K562 (cell line): ENCODE results near the gene GPR85. TPM values are rescaled to one million over a fixed set of nuclear protein-coding genes. Genes with fewer than 3 reads are reported as not detected.

Source experiments
- ATF1 ChIP-seq, 2 experiments: fragments of 450-650 bp in 1 of 2; IDR thresholded peaks; 2 replicates each; pipeline ENCODE4 v1.6.1; 2016; ENCODE audit warnings: missing compliant biosample characterization in 1 of 2, missing genetic modification characterization in 1 of 2
- CREBBP ChIP-seq: IDR thresholded peaks from one replicate; pipeline ENCODE4 v1.6.1; 2012; ENCODE audit warnings: low read depth, mild to moderate bottlenecking, control low read depth, inconsistent platforms, low read length
- HNRNPUL1 ChIP-seq: fragments of 200-400 bp; formaldehyde crosslinking; IDR thresholded peaks from 2 replicates; pipeline ENCODE4 v1.6.1; 2017; ENCODE audit warnings: low read length
- JUN ChIP-seq, 2 experiments: sonication (generic) in 1 of 2; formaldehyde crosslinking in 1 of 2; IDR thresholded peaks; 2 replicates each; pipeline versions ENCODE4 v1.6.1 to v1.8.0; 2012 to 2022; ENCODE audit warnings: borderline replicate concordance in 2 of 2, mild to moderate bottlenecking in 2 of 2, improper control_type of control experiment in 1 of 2, low read depth in 1 of 2, low read length in 1 of 2, missing genetic modification reagents in 1 of 2
- NBN ChIP-seq: fragments of 450-650 bp; IDR thresholded peaks from 2 replicates; pipeline ENCODE4 v1.6.1; 2016; ENCODE audit warnings: low read depth, mild to moderate bottlenecking
- NFE2 ChIP-seq: IDR thresholded peaks from 2 replicates; pipeline ENCODE4 v1.6.1; 2014; ENCODE audit warnings: antibody characterized with exemption, low read depth
- RBM14 ChIP-seq: fragments of 200-400 bp; formaldehyde crosslinking; IDR thresholded peaks from 2 replicates; pipeline ENCODE4 v1.6.1; 2018; ENCODE audit warnings: low read depth, mild to moderate bottlenecking, low read length, moderate library complexity, borderline replicate concordance; ENCODE audit not compliant: insufficient read depth
- YY1 ChIP-seq, 3 experiments: IDR thresholded peaks; 2 replicates each; pipeline ENCODE4 v1.6.1; 2011; ENCODE audit warnings: low read length in 2 of 3, mild to moderate bottlenecking in 2 of 3, moderate library complexity in 2 of 3, borderline replicate concordance in 1 of 3, control low read depth in 1 of 3, low read depth in 1 of 3; ENCODE audit not compliant: insufficient read depth in 3 of 3, insufficient replicate concordance in 2 of 3, control insufficient read depth in 1 of 3, insufficient read length in 1 of 3; ENCODE audit errors: extremely low read depth in 1 of 3
- ZFP30 ChIP-seq: fragments of 250-450 bp; sonication (Bioruptor Pico); IDR thresholded peaks from 2 replicates; pipeline ENCODE4 v1.8.0; 2022; ENCODE audit warnings: moderate library complexity, mild to moderate bottlenecking, inconsistent platforms, borderline replicate concordance
- ZNF12 ChIP-seq: sonication (generic); formaldehyde crosslinking; IDR thresholded peaks from 2 replicates; pipeline ENCODE4 v1.4.0; 2020; ENCODE audit warnings: mild to moderate bottlenecking, missing genetic modification reagents
- ZNF239 ChIP-seq: fragments of 250-450 bp; sonication (Bioruptor Pico); IDR thresholded peaks from 2 replicates; pipeline ENCODE4 v1.4.0; 2020; ENCODE audit warnings: mild to moderate bottlenecking
- ZNF699 ChIP-seq: fragments of 250-450 bp; sonication (Bioruptor Pico); IDR thresholded peaks from 2 replicates; pipeline ENCODE4 v1.8.0; 2021; ENCODE audit warnings: mild to moderate bottlenecking, moderate library complexity; ENCODE audit not compliant: insufficient replicate concordance
- polyA plus RNA-seq, 8 experiments: library from polyadenylated mRNA; depleted of rRNA in 4 of 8; stranded (reverse) in 5 of 8; unstranded in 3 of 8; fragments of >200 nt; fragmentation: Nextera tagmentation in 2 of 8; fragmentation: Illumina TruSeq in 1 of 8; extraction: Ambion mirVana in 2 of 8; extraction: Trizol in 1 of 8; gene quantifications; 2 replicates each; pipeline versions ENCODE4 v1.2.1 to v1.2.3, GENCODE V29; 2011 to 2014; ENCODE audit warnings: inconsistent platforms in 1 of 8, missing spikeins in 1 of 8
- total RNA-seq, 7 experiments: library from RNA; depleted of rRNA in 6 of 7; stranded (reverse); fragments of >200 nt in 6 of 7; fragmentation: Illumina TruSeq in 2 of 7; extraction: Trizol in 2 of 7; gene quantifications; 2 replicates each; pipeline versions ENCODE4 v1.2.1 to v1.2.3, GENCODE V29; 2011 to 2021; ENCODE audit warnings: low replicate concordance in 1 of 7
- TF ChIP-seq, protein P1 (sequence below): fragments of 250-450 bp; sonication (Bioruptor Pico); IDR thresholded peaks from 2 replicates; pipeline ENCODE4 v1.8.0; 2022; ENCODE audit warnings: moderate library complexity, mild to moderate bottlenecking, inconsistent platforms
- TF ChIP-seq, protein P2 (sequence below), 2 experiments: fragments of 150-350 bp in 1 of 2; IDR thresholded peaks; 2 replicates each; pipeline ENCODE4 v1.6.1; 2012 to 2016; ENCODE audit warnings: low read depth in 2 of 2, low read length in 2 of 2, mild to moderate bottlenecking in 1 of 2, moderate library complexity in 1 of 2
- TF ChIP-seq, protein P3 (sequence below), 2 experiments: fragments of 450-650 bp; IDR thresholded peaks; 2 replicates each; pipeline ENCODE4 v1.6.1; 2018; ENCODE audit warnings: mild to moderate bottlenecking in 2 of 2, low read depth in 1 of 2; ENCODE audit not compliant: partially characterized antibody in 2 of 2

The GPR85 gene
- total and polyA plus RNA-seq, 9 of the 15 experiments (the other 6 are each of a cell fraction or from before 2014, with no cell fraction given), result 2.9 to 18.2 (median 4.0) TPM

DNA sequence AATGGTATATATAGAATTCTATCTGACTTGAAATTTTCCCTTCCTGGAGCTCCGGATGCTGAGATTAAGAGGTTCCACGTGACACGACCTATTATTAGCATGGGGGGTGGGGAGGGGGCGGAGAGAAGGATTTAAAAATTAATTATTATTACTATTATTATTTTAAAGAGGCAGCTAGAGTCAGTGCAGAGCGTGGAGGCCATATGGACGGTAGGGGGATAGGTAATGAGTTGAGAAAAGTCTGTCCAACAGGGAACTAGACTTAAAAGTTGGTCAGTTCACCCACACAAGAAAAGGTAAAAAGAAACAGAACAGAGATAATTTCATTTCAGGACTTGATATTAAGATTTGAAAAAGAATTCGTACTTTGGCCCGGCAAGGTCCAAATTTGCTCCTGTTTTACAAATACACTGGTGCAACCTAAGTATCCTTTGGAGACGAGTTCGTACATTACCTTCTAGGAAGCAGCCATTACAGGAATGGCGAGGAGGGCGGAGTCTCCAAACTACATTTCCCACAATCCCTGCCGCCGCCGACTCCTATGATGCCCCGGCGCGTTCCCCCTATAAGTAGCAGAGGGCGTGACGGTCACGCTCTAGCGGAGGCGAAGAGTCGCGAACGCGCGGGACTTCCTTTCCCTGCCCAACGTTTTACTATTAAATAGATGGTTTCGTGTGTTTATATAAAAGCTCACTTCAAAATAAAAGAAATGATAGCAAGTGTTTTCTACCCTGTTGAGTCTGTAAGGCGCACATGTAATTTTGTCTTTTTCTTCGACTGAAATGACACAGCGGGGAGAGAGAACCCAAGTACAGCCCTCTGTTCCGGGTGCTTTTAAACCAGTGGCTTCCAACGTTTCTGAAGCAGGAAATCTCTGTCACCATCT, 31.7 kb upstream of the GPR85 start, which contains the start of gene SMIM30 (continued):
- TF ChIP-seq, protein P1, sequence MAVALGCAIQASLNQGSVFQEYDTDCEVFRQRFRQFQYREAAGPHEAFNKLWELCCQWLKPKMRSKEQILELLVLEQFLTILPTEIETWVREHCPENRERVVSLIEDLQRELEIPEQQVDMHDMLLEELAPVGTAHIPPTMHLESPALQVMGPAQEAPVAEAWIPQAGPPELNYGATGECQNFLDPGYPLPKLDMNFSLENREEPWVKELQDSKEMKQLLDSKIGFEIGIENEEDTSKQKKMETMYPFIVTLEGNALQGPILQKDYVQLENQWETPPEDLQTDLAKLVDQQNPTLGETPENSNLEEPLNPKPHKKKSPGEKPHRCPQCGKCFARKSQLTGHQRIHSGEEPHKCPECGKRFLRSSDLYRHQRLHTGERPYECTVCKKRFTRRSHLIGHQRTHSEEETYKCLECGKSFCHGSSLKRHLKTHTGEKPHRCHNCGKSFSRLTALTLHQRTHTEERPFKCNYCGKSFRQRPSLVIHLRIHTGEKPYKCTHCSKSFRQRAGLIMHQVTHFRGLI (CRISPR knock-in tag), result no peak
- TF ChIP-seq NBN, result no peak; the same call in 1 of the 2 replicates
- TF ChIP-seq, protein P2, sequence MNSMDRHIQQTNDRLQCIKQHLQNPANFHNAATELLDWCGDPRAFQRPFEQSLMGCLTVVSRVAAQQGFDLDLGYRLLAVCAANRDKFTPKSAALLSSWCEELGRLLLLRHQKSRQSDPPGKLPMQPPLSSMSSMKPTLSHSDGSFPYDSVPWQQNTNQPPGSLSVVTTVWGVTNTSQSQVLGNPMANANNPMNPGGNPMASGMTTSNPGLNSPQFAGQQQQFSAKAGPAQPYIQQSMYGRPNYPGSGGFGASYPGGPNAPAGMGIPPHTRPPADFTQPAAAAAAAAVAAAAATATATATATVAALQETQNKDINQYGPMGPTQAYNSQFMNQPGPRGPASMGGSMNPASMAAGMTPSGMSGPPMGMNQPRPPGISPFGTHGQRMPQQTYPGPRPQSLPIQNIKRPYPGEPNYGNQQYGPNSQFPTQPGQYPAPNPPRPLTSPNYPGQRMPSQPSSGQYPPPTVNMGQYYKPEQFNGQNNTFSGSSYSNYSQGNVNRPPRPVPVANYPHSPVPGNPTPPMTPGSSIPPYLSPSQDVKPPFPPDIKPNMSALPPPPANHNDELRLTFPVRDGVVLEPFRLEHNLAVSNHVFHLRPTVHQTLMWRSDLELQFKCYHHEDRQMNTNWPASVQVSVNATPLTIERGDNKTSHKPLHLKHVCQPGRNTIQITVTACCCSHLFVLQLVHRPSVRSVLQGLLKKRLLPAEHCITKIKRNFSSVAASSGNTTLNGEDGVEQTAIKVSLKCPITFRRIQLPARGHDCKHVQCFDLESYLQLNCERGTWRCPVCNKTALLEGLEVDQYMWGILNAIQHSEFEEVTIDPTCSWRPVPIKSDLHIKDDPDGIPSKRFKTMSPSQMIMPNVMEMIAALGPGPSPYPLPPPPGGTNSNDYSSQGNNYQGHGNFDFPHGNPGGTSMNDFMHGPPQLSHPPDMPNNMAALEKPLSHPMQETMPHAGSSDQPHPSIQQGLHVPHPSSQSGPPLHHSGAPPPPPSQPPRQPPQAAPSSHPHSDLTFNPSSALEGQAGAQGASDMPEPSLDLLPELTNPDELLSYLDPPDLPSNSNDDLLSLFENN (IDR thresholded peaks at IDR 0.05; ENCODE audit: low read depth in 2 of 2, low read length in 2 of 2), result peak in 1 of 2 experiments; percentile 55; a peak in 1 of 4 replicates
- TF ChIP-seq ZNF239 (CRISPR knock-in tag), result 0 out of 2 replicates have a peak, but pooled peaks have one; percentile 11
- no peak for TF ChIP-seq HNRNPUL1
- TF ChIP-seq ZNF699, result no peak
- TF ChIP-seq ZFP30, result no peak
- no peak for TF ChIP-seq NFE2
- TF ChIP-seq ZNF12 (CRISPR knock-in tag), result no peak
- peak; percentile 89 to 99 (median 97) for TF ChIP-seq YY1 (IDR thresholded peaks at IDR 0.05; ENCODE audit: borderline replicate concordance in 1 of 3, control insufficient read depth in 1 of 3, extremely low read depth in 1 of 3, insufficient read depth in 3 of 3, insufficient read length in 1 of 3, insufficient replicate concordance in 2 of 3, low read depth in 1 of 3, low read length in 2 of 3)
- TF ChIP-seq RBM14, result no peak
- no peak for TF ChIP-seq CREBBP
- TF ChIP-seq JUN (IDR thresholded peaks at IDR 0.05; ENCODE audit: borderline replicate concordance, low read depth, low read length), result peak; percentile 64; the same call in 1 of the 2 replicates
- TF ChIP-seq JUN (CRISPR knock-in tag; IDR thresholded peaks at IDR 0.05; ENCODE audit: borderline replicate concordance), result no peak
- no peak for TF ChIP-seq ATF1 (CRISPR knock-in tag; IDR thresholded peaks at IDR 0.05)
- peak; percentile 98 for TF ChIP-seq ATF1 (tag; IDR thresholded peaks at IDR 0.05)
- TF ChIP-seq, protein P3, sequence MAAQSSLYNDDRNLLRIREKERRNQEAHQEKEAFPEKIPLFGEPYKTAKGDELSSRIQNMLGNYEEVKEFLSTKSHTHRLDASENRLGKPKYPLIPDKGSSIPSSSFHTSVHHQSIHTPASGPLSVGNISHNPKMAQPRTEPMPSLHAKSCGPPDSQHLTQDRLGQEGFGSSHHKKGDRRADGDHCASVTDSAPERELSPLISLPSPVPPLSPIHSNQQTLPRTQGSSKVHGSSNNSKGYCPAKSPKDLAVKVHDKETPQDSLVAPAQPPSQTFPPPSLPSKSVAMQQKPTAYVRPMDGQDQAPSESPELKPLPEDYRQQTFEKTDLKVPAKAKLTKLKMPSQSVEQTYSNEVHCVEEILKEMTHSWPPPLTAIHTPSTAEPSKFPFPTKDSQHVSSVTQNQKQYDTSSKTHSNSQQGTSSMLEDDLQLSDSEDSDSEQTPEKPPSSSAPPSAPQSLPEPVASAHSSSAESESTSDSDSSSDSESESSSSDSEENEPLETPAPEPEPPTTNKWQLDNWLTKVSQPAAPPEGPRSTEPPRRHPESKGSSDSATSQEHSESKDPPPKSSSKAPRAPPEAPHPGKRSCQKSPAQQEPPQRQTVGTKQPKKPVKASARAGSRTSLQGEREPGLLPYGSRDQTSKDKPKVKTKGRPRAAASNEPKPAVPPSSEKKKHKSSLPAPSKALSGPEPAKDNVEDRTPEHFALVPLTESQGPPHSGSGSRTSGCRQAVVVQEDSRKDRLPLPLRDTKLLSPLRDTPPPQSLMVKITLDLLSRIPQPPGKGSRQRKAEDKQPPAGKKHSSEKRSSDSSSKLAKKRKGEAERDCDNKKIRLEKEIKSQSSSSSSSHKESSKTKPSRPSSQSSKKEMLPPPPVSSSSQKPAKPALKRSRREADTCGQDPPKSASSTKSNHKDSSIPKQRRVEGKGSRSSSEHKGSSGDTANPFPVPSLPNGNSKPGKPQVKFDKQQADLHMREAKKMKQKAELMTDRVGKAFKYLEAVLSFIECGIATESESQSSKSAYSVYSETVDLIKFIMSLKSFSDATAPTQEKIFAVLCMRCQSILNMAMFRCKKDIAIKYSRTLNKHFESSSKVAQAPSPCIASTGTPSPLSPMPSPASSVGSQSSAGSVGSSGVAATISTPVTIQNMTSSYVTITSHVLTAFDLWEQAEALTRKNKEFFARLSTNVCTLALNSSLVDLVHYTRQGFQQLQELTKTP (IDR thresholded peaks at IDR 0.05; ENCODE audit: low read depth in 1 of 2, partially characterized antibody in 2 of 2), result peak in 1 of 2 experiments; percentile 91
